WTC11 (cell line): ENCODE measurements around the gene MYOZ3. TPM values are rescaled to one million over a fixed set of nuclear protein-coding genes. Genes with fewer than 3 reads are reported as not detected.

ENCODE experiments used
- ATAC-seq: fragments of 200-7000 bp; cut with Tn5 transposase; 2 replicates; pipeline ENCODE4 v1.10.0; 2021; ENCODE audit warnings: mild to moderate bottlenecking, moderate library complexity
- CTCF ChIA-PET: fragments of 300-600 bp; sonication (Branson Sonifier 250); formaldehyde crosslinking; loops from one replicate; lab custom pipeline; 2021; ENCODE audit warnings: antibody characterized with exemption; lab: Charles Lee
- POLR2A ChIA-PET: fragments of 350-600 bp; sonication (Branson Sonifier 250); formaldehyde crosslinking; loops from one replicate; lab custom pipeline; 2021; ENCODE audit warnings: antibody characterized with exemption; lab: Charles Lee
- DNase-seq: peaks from one replicate; pipeline ENCODE4 v3.0.0; 2021; ENCODE audit warnings: low spot score
- H3K27ac Mint-ChIP-seq: 2 replicates; pipeline ENCODE4 v1.8.0; 2021; ENCODE audit warnings: mixed read lengths
- H3K27me3 Mint-ChIP-seq: 2 replicates; pipeline ENCODE4 v1.8.0; 2021; ENCODE audit warnings: low read depth, mild to moderate bottlenecking, moderate library complexity, mixed read lengths
- H3K36me3 Mint-ChIP-seq: 2 replicates; pipeline ENCODE4 v1.8.0; 2021; ENCODE audit warnings: mixed read lengths
- H3K4me1 Mint-ChIP-seq: 2 replicates; pipeline ENCODE4 v1.8.0; 2022; ENCODE audit warnings: mixed read lengths
- H3K4me3 Mint-ChIP-seq: 2 replicates; pipeline ENCODE4 v1.8.0; 2021; ENCODE audit warnings: mild to moderate bottlenecking, moderate library complexity, mixed read lengths
- H3K9me3 Mint-ChIP-seq: 2 replicates; pipeline ENCODE4 v1.8.0; 2021; ENCODE audit warnings: mixed read lengths
- GTF2I ChIP-seq: fragments of 250-450 bp; sonication (Bioruptor Pico); conservative IDR thresholded peaks from 2 replicates; pipeline ENCODE4 v1.4.0; 2021; ENCODE audit warnings: mild to moderate bottlenecking
- NFATC4 ChIP-seq: fragments of 250-450 bp; sonication (Bioruptor Pico); IDR thresholded peaks from 2 replicates; pipeline ENCODE4 v1.9.0; 2021; ENCODE audit warnings: mild to moderate bottlenecking
- NFYB ChIP-seq: sonication (generic); formaldehyde crosslinking; conservative IDR thresholded peaks from 2 replicates; pipeline ENCODE4 v1.8.0; 2022; ENCODE audit warnings: low read depth, missing genetic modification reagents
- NR1H2 ChIP-seq: sonication (generic); formaldehyde crosslinking; IDR thresholded peaks from 2 replicates; pipeline ENCODE4 v1.9.0; 2021; ENCODE audit warnings: mild to moderate bottlenecking, moderate library complexity, missing genetic modification reagents
- ZMAT4 ChIP-seq: fragments of 250-450 bp; sonication (Bioruptor Pico); IDR thresholded peaks from 2 replicates; pipeline ENCODE4 v1.9.0; 2021; ENCODE audit warnings: mild to moderate bottlenecking
- ZNF121 ChIP-seq: sonication (generic); formaldehyde crosslinking; IDR thresholded peaks from 2 replicates; pipeline ENCODE4 v1.8.0; 2023; ENCODE audit warnings: missing genetic modification reagents
- ZNF232 ChIP-seq: sonication (generic); formaldehyde crosslinking; IDR thresholded peaks from 2 replicates; pipeline ENCODE4 v1.8.0; 2022; ENCODE audit warnings: mild to moderate bottlenecking, missing genetic modification reagents
- ZNF423 ChIP-seq: fragments of 250-450 bp; sonication (Bioruptor Pico); IDR thresholded peaks from 2 replicates; pipeline ENCODE4 v2.1.2; 2022; ENCODE audit warnings: mild to moderate bottlenecking, moderate library complexity
- total RNA-seq: library from RNA; stranded (reverse); gene quantifications from 3 replicates; pipeline ENCODE4 v1.2.3, GENCODE V29; 2021
- TF ChIP-seq, protein P1 (sequence below): sonication (generic); formaldehyde crosslinking; IDR thresholded peaks from 2 replicates; pipeline ENCODE4 v1.8.1; 2023; ENCODE audit warnings: mild to moderate bottlenecking, missing genetic modification reagents, borderline replicate concordance
- TF ChIP-seq, protein P2 (sequence below): sonication (generic); formaldehyde crosslinking; IDR thresholded peaks from 2 replicates; pipeline ENCODE4 v1.8.0; 2022; ENCODE audit warnings: mild to moderate bottlenecking, missing genetic modification reagents
- TF ChIP-seq, protein P3 (sequence below): sonication (generic); formaldehyde crosslinking; IDR thresholded peaks from 2 replicates; pipeline ENCODE4 v1.8.0; 2022; ENCODE audit warnings: mild to moderate bottlenecking, missing genetic modification reagents
- TF ChIP-seq, protein P4 (sequence below): sonication (generic); formaldehyde crosslinking; IDR thresholded peaks from 2 replicates; pipeline ENCODE4 v1.8.1; 2022; ENCODE audit warnings: missing genetic modification reagents, borderline replicate concordance

MYOZ3 gene
- total RNA-seq, 1 experiment from 2014 or later: 13.7 TPM

GRCh38 chr5:150616506-150616905, 44.5 kb upstream of the MYOZ3 start (continued):
- TF ChIP-seq, protein P1, sequence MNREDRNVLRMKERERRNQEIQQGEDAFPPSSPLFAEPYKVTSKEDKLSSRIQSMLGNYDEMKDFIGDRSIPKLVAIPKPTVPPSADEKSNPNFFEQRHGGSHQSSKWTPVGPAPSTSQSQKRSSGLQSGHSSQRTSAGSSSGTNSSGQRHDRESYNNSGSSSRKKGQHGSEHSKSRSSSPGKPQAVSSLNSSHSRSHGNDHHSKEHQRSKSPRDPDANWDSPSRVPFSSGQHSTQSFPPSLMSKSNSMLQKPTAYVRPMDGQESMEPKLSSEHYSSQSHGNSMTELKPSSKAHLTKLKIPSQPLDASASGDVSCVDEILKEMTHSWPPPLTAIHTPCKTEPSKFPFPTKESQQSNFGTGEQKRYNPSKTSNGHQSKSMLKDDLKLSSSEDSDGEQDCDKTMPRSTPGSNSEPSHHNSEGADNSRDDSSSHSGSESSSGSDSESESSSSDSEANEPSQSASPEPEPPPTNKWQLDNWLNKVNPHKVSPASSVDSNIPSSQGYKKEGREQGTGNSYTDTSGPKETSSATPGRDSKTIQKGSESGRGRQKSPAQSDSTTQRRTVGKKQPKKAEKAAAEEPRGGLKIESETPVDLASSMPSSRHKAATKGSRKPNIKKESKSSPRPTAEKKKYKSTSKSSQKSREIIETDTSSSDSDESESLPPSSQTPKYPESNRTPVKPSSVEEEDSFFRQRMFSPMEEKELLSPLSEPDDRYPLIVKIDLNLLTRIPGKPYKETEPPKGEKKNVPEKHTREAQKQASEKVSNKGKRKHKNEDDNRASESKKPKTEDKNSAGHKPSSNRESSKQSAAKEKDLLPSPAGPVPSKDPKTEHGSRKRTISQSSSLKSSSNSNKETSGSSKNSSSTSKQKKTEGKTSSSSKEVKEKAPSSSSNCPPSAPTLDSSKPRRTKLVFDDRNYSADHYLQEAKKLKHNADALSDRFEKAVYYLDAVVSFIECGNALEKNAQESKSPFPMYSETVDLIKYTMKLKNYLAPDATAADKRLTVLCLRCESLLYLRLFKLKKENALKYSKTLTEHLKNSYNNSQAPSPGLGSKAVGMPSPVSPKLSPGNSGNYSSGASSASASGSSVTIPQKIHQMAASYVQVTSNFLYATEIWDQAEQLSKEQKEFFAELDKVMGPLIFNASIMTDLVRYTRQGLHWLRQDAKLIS (CRISPR knock-in tag): no peak
- TF ChIP-seq, all 79 proteins: peak for 0

GRCh38 chr5:150618163-150618562, 42.9 kb upstream of the MYOZ3 start:
- Mint-ChIP-seq H3K27me3 (peaks cover 7% of the 10 kb centered on the region), H3K36me3 (no peaks in the 10 kb centered on the region), H3K4me3 (no peak overlapping the region), H3K27ac (no peak overlapping the region), H3K4me1 (peaks cover 15% of the 10 kb centered on the region), H3K9me3 (no peaks in the 10 kb centered on the region)
- no peak for TF ChIP-seq NR1H2 (CRISPR knock-in tag)
- TF ChIP-seq, protein P2, sequence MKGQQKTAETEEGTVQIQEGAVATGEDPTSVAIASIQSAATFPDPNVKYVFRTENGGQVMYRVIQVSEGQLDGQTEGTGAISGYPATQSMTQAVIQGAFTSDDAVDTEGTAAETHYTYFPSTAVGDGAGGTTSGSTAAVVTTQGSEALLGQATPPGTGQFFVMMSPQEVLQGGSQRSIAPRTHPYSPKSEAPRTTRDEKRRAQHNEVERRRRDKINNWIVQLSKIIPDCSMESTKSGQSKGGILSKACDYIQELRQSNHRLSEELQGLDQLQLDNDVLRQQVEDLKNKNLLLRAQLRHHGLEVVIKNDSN (CRISPR knock-in tag): no peak
- DNase-seq (no peak), ATAC-seq (no peak)
- ChIA-PET CTCF (interaction anchor here (0.7 to 1.5 kb wide), 3 partner anchors 39 to 83 kb away, joined by 3 to 4 read pairs (median 3); partner anchors contain the start of gene RBM22), POLR2A (no interaction called here)

DNA sequence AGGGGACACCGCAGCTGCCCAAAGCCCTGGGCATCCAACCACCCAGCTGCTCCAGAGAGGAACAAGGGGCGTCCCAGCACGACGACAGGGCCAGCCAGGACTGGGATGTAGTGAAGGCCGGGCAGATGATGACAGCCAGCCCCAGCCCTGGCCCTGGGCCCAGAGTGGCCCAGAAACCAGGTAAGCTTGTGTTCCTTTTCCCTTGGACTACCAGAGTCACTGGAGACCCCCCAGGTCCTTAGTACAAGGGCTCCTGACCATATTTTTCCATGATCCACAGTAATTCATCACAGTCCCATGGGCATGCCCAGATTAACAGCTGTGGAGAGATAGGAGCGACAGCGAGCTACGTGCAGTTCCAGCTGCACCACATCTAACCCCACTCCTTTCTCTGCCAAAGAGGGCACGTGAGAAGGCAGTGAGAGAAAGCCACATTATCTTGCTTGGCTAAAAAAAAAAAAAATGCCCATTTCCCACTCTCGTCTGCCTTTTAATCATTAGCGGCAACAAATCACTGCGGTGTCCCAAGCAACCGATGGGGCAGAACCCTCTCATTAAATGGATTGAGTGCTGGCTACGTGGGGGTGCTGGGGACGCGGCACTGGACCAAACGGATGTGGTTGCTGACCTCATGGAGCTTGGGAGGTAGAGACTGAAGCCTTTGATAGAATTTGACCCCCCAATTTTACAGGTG, 42.3 kb upstream of the MYOZ3 start:
- H3K4me3 Mint-ChIP-seq: no peak overlapping the region
- ATAC-seq: no peak
- no peaks in the 10 kb centered on the region for H3K36me3 Mint-ChIP-seq
- peaks cover 15% of the 10 kb centered on the region for H3K4me1 Mint-ChIP-seq
- DNase-seq: no peak
- CTCF ChIA-PET: interaction anchor here (0.7 to 1.5 kb wide), 4 partner anchors 38 to 82 kb away, joined by 3 to 4 read pairs (median 3); partner anchors contain the start of gene RBM22
- no peak overlapping the region for H3K27ac Mint-ChIP-seq
- no peak for TF ChIP-seq ZMAT4
- TF ChIP-seq, protein P3, sequence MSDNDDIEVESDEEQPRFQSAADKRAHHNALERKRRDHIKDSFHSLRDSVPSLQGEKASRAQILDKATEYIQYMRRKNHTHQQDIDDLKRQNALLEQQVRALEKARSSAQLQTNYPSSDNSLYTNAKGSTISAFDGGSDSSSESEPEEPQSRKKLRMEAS (CRISPR knock-in tag): no peak
- TF ChIP-seq, protein P4, sequence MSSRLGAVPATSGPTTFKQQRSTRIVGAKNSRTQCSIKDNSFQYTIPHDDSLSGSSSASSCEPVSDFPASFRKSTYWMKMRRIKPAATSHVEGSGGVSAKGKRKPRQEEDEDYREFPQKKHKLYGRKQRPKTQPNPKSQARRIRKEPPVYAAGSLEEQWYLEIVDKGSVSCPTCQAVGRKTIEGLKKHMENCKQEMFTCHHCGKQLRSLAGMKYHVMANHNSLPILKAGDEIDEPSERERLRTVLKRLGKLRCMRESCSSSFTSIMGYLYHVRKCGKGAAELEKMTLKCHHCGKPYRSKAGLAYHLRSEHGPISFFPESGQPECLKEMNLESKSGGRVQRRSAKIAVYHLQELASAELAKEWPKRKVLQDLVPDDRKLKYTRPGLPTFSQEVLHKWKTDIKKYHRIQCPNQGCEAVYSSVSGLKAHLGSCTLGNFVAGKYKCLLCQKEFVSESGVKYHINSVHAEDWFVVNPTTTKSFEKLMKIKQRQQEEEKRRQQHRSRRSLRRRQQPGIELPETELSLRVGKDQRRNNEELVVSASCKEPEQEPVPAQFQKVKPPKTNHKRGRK (CRISPR knock-in tag): no peak
- TF ChIP-seq ZNF232: no peak
- no peak for TF ChIP-seq NFATC4 (CRISPR knock-in tag)
- POLR2A ChIA-PET: no interaction called here
- peaks cover 13% of the 10 kb centered on the region for H3K27me3 Mint-ChIP-seq
- H3K9me3 Mint-ChIP-seq: no peaks in the 10 kb centered on the region

- Mint-ChIP-seq H3K27me3 (peaks cover 20% of the 10 kb centered on the region), H3K9me3 (no peaks in the 10 kb centered on the region), H3K27ac (no peak overlapping the region), H3K36me3 (no peaks in the 10 kb centered on the region), H3K4me3 (no peak overlapping the region), H3K4me1 (peaks cover 14% of the 10 kb centered on the region)
- ChIA-PET CTCF (interaction anchor here (0.8 to 1.5 kb wide), 5 partner anchors 27 to 81 kb away, joined by 3 to 4 read pairs (median 3); partner anchors contain the start of gene RBM22), POLR2A (no interaction called here)
- ATAC-seq (peak; percentile 13), DNase-seq (no peak)
- TF ChIP-seq ZNF121 (CRISPR knock-in tag) (no peak), ZNF423 (CRISPR knock-in tag) (peak; percentile 77), NFYB (CRISPR knock-in tag) (no peak), GTF2I (CRISPR knock-in tag) (no peak)
- TF ChIP-seq, protein P4 (CRISPR knock-in tag): no peak
Measured at GRCh38 chr5:150619359-150620230, 41.5 kb upstream of the MYOZ3 start.
